Activated T-cell treated with anti-CD3 and anti-CD28 coated beads, Interleukin-2, amount 50 U/mL, for 48 hours (primary cell): ENCODE data around the gene SIGLEC12.
A peak's percentile ranks its signal among the peaks of the same experiment; 100 is the strongest.
"Not testable (repeated sequence)": the region's sequence is repeated elsewhere in the genome, so short reads cannot be mapped to it uniquely, and the experiment has no call there.

ENCODE experiments used
- DNase-seq, 2 experiments: peaks; one replicate each; pipeline ENCODE4 v3.0.0-alpha.2; 2020

Gene SIGLEC12

DNA sequence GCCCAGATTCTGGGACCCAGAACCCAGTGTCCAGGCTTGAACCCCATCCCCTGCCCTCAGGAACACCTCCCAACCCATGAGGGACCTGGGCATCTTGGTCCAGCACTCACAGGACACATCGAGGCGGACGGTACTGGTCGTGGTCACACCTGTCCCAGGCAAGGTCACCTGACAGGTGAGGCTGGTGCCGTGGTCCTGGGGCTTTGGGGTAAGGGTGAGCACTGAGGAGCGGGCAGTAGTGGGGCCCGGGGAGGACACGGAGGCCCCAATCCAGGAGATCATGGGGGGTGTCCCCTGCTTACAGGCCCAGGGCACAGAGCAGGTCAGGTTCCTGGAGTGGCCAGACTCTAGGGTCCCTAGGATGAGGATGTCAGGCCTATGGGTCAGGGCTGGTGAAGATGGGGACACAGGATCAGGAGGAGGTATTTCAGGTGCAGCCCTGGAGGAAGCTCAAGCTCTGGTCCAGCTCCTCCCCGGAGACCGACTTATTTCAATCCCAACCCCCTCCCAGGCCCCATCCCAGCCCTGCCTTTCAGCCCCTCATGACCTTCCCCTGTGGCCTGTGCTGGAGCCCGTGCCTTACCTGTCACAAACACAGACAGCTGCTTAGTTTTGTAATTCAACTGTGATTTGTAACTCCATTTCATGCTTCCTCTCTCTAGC is 44.1 kb downstream of the SIGLEC12 start:
- no peak for DNase-seq

DNA sequence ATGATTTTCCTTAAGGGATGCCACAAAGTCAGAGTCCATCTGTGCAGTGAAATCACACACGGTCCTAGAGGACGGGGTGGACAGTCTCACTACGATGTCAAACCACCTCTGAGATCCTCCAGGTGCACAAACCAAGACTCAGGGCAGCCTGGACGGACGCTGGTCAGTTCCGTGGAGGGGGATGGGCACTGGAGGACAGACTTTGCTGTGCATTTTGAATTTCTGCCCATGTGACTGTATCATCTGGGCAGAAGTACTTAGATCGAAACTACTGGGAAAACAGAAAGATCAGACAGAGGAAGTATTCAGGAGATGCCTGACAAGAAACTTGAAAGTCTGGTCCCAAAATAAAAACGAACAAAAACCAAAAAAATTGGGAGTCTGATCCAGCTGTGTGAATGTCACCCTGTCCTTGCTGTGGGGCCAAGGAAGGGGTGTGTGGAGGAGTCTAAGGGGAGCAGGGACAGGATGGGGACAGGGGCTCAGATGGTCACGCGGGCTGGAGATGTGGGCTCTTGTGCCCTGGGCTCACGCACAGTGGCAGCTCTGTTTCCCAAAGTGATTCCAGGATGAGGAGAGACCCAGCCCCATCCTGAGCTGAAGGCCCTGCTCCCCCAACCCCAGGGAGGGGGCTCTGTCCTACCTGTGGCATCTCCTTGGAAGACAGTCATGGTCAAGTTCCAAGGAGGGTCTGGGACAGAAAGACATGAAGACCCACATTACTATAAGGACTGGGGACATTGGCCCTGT is 44.9 kb downstream of the SIGLEC12 start:
- no peak for DNase-seq

DNA sequence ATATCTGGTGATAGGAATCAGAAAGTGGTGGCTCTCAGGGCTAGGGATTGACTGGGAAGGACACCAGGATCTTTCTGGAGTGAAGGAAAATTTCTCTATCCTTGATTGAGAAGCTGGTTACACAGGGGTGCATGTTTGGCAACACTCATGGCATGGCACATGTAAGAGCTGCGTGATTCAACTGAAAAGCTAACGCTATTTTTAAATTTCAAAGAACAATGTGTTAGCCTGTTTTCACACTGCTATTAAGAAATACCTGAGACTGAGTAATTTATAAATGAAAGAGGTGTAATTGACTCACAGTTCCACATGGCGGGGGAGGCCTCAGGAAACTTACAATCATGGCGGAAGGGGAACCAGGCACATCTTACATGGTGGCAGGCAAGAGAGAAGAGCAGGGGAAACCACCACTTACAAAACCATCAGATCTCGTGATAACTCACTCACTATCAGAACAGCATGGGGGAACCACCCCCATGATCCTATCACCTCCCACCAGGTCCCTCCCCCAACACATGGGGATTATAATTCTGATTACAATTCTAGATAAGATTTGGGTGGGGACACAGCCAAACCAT is 50.8 kb downstream of the SIGLEC12 start:
- DNase-seq, result peak; percentile 60 to 64

DNA sequence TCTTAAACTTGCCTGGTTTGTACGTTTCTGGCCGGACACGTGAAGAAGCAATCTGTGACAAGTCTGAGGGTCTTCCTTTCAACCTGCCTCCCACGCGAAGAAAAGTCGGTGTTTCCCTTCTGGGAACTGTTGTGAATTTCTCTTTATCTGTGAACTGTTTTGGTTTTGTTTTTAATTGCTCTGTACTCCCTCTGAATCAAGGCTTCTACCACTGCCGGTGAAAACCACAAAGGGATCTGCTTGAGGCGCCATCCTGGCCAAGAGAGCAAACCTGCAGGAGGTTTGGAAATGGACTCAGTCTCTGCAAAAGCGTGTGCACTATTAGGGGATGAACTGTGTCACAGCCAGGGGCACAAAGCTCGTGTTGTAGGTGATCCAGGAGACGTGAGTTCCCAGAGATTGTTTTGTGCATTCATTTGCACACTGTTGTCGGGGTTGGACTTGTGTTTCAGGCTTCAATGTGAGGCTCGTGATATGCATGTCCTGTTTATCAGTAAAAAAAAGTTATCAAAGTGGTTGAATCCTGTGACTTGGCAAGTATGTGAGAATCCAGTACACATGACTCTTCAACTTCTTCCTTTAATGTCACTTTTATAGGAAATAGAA is 53.1 kb downstream of the SIGLEC12 start:
- peak; percentile 77 to 78 for DNase-seq

DNA sequence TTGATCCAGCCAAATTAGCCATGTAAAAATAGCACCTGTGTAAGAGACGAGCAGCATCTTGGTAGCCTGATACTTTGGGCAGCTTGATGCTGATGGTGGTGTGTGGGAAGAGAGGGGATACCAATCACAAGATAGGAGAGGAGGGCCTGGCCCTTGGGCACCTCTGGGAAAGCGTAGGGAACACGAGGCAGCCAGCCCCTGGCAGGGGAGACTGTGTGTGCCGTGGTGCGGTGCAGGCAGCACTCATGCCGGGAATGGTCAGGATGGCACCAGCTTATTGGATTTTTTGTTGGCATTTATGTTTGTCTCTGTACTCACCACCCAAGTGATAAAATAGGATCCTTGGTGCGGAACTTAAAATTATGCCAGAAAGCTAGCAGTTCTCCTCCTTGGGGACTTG is 53.6 kb downstream of the SIGLEC12 start:
- no peak for DNase-seq

DNA sequence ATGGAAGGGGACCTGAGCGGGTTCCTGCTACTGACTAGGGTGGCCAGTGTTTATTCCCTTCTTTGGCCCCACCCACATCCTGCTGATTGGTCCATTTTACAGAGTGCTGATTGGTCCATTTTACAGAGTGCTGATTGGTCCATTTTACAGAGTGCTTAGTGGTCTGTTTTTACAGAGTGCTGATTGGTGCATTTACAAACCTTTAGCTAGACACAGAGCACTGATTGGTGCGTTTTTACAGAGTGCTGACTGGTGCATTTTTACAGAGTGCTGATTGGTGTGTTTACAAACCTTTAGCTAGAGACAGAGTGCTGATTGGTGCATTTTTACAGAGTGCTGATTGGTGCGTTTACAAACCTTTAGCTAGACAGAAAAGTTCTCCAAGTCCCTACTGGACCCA is 54.1 kb downstream of the SIGLEC12 start:
- not testable (repeated sequence) for DNase-seq

DNA sequence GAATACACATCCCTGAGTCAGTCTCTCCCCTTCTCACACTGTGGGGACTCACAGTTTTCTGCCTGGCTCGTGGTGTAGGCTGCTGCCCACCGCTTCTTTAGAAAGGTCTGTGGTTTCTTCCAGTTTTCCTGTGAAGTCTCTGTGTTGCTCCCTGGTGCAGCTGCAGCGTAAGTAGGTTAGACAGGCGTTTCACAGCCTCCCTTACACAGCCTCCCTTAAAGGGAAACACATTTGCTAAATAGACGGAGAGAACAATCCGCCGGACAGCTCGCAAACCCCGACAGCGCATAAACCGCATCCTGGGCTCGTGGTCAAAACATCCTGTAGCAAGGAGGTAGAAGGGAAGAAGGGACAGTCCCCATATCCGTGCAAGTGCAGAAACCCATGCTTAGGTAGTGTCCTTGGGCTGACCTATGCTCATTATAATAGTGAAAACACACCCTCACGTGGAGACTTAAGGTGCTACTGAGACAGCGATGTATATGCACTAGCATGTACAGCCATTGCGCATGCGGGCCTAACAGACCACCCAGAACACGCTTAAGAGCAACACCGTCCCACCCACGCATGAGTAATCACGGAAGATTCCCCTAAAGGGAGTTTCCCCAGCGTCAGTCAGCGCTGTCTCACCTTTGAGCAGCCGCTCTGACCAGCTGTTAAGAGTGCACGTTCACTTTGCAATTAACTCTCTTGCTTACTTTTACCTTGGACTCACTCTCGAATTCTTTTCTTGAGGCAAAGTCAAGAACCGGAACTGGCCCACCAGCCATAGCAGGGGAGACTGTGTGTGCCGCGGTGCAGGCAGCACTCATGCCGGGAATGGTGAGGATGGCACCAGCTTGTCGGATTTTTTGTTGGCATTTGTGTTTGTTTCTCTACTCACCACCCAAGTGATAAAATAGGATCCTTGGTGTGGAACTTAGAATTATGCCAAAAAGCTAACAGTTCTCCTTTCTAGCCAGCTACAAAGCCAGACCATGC is 59.9 kb downstream of the SIGLEC12 start:
- peak; percentile 92 to 93 for DNase-seq
